ENCODE data around the gene USP48.
A peak's percentile ranks its signal among the peaks of the same experiment; 100 is the strongest.
"Not testable (repeated sequence)": the region's sequence is repeated elsewhere in the genome, so short reads cannot be mapped to it uniquely, and the experiment has no call there.

USP48 gene

GRCh38 chr1:21693732-21694131 lies 89.2 kb downstream of the USP48 start:
- no peak for DNase-seq

DNA sequence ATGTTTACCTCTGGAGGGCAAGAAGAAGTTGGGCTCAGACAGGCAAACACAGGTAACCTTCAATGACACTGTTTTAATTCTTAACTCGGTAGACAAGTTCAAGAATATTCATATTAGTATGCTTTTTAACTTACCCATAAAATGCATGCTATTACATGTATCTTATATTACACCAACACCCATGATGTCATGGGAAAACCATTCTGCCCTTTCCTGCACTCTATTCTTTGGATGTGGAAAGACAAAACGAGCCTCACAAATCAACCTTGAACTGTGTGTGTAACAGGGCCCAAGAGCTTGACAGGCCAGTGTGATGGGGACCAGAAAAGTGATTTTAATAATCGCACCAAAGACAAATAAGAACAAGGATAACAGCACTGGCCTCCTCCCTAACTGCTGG lies 91.2 kb downstream of the USP48 start:
- no peak for DNase-seq

- no peak for DNase-seq
Measured at GRCh38 chr1:21689661-21690372, 93.1 kb downstream of the USP48 start.

DNA sequence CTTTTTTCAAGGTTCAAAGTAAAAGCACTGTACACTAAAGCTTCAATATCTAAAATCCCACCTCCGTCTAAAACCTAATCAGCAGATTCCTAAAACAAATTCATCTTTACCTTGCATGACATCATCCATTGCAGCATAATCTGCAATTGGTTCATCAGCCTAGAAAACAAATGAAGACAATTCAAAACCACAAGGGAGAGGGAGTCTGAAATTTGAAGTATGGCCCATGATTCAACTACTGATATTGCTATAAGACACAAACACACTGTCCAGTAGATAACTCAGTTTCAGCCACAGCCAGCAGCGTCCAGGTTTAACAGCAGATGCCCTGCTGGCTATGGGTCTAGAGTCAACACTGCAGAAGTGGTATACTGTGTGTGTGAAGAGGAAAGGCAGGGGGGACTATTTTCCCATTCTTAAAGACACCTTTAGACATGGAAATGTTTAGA lies 95.8 kb downstream of the USP48 start:
- DNase-seq: no peak

DNA sequence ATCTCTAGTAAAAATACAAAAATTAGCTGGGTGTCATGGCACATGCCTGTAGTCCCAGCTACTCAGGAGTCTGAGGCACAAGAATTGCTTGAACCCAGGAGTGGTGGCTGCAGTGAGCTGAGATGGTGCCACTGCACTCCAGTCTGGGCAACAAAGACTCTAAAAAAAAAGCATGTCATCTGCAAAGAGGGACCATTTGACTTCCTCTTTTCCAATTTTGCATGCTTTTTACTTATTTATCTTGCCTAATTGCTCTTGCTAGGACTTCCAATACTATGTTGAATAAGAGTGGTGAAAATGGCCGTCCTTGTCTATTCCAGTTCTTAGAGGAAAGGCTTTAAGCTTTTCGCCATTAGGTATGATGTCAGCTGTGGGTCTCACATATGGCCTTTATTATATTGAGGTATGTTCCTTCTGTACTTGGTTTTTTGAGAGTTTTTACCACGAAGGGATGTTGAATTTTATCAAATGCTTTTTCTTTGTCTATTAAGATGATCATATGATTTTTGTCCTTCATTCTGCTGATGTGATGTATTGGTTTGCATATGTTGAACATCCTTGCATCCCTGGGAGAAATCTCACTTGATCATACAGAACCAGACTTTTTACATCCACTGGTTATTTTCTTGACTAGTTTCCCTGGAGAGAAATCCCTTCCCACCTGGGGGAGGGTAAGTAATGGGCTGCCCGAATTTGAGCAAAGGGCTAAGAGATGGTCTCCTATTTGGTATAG lies 96.8 kb downstream of the USP48 start:
- no peak for DNase-seq

GRCh38 chr1:21681426-21681825 lies 101.5 kb downstream of the USP48 start:
- DNase-seq: no peak

DNA sequence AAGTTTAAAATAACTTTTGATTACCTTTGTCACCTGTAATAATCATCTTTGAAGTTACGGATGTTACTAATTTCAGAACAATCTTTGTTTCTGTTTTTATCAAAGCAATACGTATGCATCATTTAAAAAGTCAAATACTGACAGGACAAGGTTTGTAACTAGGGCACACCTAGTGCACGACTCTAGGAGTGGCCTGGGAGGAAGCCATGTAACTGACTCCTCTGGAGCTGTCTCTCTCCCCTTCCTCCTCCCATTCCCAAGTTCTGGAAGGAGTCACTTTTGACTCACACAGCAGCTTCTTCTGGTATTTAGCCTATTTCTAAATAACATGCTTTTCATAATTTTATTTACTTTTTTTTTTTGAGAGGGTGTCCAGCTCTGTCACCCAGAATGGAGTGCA lies 102.0 kb downstream of the USP48 start:
- no peak for DNase-seq

DNA sequence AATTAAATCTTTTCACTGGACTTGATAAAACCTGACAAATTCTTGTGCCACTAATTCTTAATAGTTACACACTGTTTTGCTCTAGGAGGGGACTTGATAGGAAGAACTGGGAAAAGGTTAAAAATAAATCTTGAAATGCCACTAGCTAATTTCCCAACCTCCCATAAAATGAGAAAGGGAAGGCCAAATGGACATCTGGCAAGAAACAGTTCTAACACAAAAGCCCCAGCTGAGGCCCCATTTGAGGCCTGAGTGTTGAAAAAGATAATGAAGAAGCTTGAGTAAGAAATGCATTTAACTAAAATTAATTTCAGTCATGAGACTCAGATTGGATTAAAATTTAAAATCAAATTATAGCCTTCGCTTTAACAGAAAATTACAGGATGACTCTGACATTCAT lies 102.6 kb downstream of the USP48 start:
- DNase-seq: no peak

- no peak for DNase-seq
Measured at GRCh38 chr1:21677168-21677567, 105.8 kb downstream of the USP48 start.

GRCh38 chr1:21674957-21675356 lies 108.0 kb downstream of the USP48 start:
- no peak for DNase-seq

DNA sequence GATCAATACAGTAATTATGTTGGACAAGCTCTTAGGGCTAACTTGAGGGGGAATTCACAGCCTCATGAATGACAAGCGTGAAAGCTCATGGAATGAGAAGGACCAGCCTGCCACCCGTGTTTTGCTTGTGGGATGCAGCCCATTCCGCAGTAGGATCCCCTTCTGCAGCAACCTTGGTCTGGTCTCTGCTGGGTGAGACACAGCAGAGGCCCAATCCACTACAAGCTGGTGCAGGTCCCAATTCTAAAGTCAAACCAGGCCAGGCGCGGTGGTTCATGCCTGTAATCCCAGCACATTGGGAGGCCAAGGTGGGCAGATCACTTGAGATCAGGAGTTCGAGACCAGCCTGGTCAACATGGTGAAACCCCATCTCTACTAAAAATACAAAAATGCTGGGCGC lies 109.1 kb downstream of the USP48 start:
- not testable (repeated sequence) for DNase-seq

GRCh38 chr1:21673277-21673780 lies 109.6 kb downstream of the USP48 start:
- no peak for DNase-seq

- DNase-seq: no peak
Measured at GRCh38 chr1:21672478-21673276, 110.3 kb downstream of the USP48 start.

GRCh38 chr1:21671915-21672314 lies 111.0 kb downstream of the USP48 start:
- no peak for DNase-seq

DNA sequence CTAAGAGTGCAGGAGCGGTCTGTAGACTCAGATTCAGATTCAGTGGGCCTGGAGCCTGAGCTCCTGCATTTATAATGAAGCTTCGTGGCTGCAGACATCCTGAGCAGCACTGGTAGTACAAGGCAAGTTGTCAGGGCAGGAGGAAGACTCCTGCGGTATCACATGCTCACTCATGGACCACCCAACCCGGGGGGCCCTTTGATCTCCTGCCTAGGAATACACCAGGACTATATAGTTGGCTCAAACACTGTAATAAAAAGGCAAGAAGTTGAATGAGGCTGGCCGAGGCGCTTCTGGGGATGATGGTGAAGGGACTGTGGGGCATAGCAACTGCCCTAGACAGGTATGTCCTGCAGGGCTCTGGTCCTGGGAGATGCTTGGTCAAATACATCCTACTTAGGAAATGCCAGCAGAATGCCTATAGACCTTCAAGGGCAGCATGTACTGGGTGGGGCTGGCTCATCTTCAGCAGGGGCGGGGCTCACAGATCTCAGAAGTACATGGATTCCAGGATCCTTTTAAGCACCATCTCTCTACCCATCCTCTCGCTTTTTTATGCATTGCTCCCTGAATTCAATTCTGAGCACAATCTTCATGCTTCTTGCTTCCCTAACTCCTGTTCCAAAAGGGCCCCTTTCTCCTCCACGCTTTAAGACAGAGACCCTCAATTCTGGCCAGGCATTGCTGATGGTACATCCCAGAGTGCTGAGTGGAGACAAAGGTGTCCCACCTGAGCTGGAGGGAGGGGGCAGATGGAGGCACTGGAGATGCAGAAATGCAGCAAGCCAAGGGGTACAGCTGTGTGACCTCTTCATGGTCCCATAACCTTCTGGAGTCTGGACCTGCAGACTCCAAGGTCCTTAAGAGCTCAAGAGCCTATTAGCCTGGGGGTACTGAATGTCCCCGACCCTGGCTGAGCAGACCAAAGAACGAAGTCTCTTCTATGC lies 111.7 kb downstream of the USP48 start:
- DNase-seq: no peak

GRCh38 chr1:21670059-21670881 lies 112.7 kb downstream of the USP48 start:
- no peak for DNase-seq

DNA sequence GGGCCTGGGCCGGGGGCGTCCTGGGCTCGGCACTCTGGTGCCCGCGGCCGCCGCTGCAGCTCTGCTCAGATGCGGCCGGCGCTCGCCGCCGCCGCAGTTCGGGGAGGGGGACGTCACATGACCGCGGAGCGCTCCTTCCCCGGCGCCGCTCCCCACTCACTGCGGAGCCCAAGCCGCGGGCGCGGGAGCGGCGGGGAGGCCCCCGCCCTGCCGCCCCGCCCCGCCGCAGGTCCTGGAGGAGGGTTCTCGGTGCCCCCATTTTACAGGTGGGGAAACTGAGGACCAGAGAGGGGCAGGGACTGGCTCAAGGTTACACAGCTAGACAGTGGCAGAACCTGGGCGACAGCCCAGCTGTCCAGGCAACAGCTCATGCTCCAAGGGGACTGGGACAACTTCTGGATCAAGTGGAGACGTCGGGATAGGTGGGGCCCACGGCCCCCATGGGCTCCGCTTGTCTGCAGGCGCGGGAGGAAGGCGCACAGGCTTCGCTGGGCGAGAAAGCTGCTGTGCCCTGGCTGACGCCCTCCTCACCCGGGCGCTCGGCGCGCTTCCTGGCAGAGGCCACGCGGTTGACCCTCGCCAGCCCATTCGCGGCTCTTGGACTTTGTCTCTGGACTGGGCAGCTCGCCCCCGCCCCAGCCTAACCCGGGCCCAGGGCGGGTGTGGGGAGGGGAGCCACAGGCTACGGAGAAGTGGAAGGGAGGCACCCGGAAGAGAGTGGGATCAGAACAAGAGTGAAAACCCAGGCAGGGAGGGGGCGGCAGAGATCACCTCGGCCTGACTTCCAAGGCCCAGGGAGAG lies 113.5 kb downstream of the USP48 start, which contains the start of gene RAP1GAP:
Gene RAP1GAP (minus strand): TSS at position 100 of the 801 bp plus-strand sequence. CDS start 49,325 bp downstream, outside the sequence.
- peak; percentile 16 for DNase-seq

- DNase-seq: no peak
Measured at GRCh38 chr1:21668951-21669257, 114.0 kb downstream of the USP48 start.

GRCh38 chr1:21668232-21668950 lies 114.6 kb downstream of the USP48 start:
- DNase-seq: no peak

Data from effector CD4-positive, alpha-beta T cell (primary cell).